GM19395 (cell line): ENCODE data around the gene ATXN7L1.

Source experiments
- ATAC-seq: cut with Tn5 transposase; IDR thresholded peaks from one replicate; pipeline ENCODE4 v1.9.1; 2021; ENCODE audit warnings: mild to moderate bottlenecking, moderate library complexity; ENCODE audit not compliant: unreplicated experiment

Gene ATXN7L1

DNA sequence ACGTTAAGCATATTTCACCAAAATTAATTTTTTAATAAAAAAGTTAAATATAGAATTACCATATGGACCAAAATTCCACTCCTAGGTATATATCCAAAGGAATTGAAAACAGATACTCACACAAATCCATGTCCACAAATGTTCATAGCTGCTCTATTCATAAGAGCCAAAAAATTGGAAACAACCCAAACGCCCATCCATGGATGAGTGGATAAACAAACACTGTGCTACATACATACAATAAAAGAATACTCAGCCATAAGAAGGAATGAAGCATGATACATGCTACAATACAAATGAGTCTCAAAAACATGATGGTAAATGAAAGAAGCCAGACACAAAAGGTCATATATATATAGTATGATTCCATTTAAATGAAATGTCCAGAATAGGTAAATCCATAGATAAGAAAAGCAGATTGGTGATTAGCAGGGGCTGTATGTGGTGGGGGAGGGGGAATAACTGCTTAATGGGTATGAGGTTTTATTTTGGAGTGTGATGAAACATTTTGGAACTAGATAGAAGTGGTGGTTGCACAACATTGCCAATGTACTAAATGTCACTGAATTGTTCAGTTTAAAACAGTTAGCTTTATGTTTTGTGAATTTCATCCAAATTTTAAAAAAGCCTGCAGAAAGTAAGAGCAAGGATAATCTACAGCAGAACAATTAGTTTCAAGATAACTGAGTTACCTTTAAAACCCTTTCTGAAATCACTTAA lies 193.9 kb downstream of the ATXN7L1 start:
- no peak for ATAC-seq

DNA sequence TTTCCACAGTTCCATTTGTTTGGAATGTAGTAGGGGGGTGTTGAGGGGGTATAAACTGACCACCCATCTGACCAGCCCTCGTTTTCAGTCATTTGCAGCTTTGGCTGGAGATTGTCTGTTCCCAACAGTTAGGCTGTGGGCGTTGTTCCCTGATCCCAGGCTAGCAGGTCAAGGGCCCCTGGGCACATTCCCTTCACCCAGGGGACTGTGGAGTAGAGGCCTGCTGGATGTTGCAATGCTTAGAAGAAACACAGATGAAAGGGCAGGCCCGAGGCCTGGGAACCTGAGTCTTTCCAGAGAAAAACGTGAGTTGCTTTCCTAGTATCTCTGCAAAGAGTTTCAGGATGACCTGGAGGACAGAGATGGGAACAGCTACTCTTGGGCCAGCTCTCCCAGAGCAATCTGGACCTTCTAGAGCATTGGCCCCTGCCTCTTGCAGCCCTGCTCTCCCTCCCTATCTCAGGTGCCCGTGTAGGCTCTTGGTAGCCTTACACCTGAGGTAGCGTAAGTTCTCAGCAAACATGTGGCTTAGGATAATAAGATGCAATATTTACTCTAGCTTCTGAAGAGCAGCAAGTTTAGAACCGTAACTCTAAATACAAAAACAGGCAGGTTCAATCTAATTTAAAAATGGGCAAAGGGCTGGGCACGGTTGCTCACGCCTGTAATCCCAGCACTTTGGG lies 195.8 kb downstream of the ATXN7L1 start:
- no peak for ATAC-seq

DNA sequence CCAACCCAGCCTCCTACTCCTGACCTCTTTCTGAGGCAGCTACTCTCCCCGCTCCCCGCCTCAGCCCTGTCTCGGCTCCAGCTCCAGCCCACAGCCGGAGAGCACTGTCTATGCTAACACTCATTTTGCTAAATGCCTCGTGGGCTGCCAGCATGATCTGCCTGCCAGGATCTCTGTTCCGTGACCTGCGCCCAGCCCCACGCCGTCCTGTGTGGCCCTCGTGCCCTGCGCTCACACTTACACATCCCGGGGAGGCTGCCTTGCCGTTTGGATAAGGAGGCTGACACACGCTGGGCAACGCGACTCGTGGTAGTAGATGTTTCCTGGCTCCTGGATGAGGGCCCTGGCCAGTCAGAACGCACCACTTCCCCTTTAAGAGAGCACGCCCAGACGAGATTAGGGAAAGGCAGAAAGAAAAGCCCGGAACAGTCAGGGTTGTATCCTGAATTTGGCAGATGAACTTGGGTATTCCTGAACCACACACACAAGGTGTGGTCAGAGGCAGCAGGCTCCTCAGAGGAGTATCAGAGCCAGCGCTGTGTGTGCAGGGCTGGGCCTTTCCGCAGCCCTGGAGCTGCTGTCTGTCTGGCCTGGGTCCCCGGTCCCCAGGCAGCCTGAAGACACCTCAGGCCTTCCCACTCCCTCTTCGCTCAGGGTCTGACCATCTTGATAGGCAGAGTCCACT lies 197.4 kb downstream of the ATXN7L1 start:
- peak; percentile 61 for ATAC-seq

DNA sequence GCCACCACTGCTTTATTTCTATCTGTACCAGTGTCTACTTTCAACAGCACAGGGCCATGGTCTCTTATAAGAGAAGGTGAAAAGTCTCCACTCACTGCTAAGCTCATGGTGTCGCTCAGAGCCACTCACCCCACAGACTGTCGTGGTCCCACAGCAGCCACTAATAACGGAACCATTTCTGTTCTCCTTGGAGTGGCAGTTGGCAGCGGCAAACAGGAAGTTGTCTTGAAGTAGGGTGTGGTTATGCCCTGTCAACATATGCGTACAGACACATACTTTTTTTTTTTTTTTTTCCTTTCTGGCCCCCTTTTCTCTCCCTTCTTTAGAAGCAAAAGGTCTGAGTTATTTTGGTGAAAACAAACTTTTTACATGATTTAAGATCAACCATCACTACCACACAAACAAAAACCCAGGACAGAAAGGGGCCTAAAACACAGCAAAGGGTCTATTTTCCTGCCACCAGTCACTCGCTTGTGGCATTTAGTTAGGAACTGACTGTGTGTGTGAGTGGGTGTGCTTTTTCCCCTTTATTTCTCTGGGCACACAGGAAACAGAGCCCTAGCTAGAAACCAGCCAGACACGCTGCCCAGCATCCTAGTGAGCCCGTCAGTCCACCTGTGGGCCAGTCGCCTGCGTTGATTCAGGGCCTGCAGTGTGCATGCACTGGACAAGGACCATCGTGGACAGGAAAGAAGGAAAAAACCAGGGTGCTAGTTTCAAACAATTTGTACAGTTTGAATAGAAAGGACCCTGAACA lies 198.4 kb downstream of the ATXN7L1 start:
- ATAC-seq = no peak

DNA sequence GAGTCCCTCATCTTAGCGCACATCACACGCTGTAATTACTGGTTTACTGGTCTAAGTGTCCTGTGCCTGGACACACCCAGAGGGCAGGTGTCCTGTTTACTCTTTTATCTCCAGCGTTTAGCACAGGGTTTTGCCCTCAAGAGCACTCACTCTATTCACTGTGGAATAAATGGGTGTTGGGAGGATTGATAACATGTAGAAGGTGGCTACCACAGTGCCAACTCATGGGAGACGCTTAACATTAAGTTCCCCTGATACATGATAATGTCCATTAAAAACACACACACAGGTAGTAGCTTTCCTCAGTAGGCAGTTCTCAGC lies 199.0 kb downstream of the ATXN7L1 start:
- no peak for ATAC-seq

DNA sequence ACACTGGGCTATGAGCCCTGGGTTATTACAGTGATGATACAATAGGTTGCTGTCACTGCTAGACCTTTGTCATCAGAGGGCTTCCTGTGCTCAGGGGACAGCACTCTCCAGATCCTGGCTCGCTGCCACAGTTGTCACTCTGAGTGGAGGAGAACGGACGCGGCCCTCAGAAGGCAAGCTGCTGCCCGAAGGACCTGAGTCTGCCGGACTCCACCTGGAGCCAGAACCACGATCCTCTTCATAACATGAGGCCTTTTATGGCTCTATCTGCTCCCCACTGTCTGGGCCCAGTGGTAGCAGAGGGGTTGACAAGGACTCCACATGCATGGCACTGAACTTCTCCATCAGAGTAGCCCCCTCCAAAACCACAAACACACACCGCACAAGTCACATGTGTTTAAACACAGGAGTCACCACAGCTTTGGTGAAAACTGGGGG lies 200.4 kb downstream of the ATXN7L1 start:
- no peak for ATAC-seq

DNA sequence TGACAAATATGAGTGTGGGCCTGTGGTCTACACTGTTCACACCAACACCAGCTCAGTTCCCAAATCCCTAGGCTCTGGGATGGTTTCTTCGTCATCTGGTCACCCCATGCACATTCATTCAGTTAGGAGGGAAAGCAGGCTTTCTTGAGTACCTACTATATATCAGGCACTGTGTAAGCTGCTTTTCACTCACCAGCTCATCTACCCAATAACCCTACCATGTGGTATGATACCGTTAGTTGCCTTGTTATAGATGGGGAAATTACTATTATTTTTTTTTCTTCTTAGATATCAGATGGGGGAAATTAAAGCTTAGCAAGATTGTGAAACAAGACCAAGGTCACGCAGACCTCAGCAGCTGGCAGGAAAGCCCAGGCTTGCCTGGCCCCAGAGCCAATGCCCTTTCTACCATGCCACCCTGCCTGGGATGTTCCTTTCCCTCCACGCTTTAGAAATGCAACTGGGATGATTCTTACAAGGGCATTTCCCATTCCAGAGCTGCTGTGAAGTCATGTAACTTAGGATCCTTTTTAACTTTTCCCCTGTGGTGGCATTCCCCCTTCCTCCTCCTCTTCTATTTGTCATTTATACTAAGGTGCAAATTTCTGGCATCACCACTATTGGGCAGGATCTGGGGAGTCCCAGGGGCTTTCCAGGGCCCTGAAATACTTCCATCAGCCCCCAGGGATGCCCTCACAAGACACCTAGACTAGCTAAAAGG lies 202.0 kb downstream of the ATXN7L1 start:
- ATAC-seq = no peak

DNA sequence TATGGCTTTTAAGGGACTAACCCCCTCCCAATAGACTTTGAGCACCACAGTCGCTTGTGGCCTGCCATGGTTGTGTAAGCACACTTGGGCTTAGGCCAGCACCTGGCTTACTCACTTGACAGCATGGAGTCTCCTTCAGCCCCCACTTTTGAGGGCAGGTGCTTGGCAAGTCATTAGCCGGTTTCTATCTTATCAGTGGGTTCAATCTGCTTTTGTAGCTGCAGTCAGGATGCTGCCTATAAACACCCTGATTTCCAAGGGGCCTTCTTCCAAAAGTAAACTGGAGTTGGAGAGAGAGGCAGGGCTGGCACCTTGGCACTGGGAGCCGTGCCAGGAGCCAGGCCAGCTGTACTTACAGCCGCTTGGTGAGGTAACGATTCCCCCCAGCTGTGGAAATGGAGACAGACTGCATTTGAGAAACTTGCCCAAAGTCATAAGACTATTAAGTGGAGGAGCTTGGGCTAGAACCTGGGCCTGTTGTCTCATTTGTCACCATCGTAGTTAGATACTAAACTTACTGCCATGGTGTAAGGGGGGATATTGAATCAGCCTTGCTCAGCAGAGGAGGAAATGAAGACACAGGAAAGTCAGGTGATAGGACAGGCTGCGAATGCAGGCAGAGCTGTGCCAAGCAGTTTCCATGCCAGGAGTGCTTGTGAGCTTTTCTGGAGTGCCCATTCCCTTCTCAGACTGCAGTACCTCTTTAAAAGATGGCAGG lies 202.9 kb downstream of the ATXN7L1 start:
- ATAC-seq = no peak

DNA sequence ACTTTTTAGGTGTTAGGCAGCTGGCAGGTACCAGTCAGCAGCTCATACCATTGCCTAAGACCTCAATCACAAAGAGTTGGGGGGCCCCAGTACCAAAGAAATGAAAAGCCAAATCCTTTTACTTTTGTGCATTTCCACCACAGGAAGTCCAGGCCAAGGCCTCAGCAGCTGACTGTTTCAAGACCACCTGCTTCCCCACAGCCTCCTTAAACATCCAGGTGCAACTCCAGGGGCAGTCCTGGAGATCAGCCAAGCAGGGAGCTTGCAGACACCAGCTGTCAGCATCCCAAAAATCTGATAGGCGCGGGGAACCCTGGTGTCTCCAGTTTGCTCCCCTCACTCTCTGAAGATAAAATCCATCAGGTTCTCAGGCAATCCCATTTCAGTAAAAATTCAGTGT lies 203.6 kb downstream of the ATXN7L1 start:
- ATAC-seq = no peak

DNA sequence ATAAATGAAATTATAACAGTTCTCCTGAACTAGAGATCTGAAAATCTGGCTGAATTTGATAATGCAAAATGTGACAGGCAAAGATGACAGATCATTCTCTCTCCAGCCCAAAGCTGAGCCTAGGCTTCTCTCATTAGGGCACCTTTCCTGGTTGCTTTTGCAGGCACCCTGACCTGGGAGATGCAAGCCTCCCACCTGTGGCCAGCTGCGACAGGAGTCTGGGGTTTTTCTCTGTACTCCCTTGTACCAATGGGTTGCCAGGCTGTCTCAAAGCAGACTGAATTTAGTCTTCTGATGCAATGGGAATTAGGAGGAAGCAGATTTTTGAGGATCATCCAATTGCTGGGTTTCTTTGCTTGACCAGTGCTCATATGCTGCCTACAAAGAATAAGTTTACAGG lies 210.1 kb downstream of the ATXN7L1 start:
- no peak for ATAC-seq

DNA sequence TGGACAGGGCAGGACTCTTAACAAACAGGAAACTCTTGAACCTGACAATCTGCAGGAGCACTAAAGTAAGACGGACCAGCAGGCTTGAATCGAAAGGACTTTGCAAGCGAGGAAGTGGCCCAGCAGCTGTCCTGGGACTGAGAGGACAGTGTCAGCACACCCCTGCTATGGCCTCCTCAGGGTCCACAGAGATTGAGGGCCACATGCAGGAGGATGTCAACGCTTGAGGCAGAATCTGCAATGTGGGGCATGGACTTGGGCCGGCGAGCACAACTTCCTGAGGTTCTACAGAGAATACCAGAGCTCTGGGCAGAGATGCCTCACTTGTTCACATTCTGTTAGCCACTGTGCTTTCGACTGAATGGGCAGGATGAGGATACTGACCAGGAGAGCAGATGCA lies 210.7 kb downstream of the ATXN7L1 start:
- no peak for ATAC-seq

DNA sequence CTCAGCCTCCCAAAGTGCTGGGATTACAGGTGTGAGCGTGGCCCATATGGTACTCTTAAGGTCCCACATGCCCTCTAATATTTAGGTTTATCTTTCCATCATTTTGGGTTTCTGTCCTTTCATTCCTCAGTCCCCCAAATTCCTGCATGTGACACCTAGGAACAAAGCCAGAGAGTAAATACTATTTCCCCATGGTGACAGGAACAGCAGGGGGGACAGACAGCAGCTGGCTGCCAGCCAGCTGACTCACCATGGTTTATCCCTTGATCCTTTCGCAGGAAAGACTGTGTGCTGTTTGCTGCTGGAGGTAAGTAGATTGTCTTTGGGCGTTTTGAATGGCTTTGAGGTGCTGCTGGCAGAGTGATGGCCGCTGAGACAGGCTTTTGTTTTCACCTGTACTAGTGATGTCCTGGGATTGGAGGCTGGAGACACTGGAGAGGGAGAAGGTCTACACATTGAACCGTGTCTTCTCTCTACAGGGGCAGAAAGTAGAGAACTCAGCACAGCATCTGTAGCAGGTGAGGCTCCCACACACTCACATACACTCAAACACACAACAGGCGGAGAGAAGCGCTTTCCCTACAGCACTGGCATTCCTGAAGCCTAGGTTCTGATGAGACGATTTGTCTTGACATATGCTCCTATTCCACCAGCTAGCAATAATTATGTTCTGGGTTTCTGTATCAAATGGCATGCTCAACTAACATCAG lies 211.4 kb downstream of the ATXN7L1 start:
- ATAC-seq = no peak

DNA sequence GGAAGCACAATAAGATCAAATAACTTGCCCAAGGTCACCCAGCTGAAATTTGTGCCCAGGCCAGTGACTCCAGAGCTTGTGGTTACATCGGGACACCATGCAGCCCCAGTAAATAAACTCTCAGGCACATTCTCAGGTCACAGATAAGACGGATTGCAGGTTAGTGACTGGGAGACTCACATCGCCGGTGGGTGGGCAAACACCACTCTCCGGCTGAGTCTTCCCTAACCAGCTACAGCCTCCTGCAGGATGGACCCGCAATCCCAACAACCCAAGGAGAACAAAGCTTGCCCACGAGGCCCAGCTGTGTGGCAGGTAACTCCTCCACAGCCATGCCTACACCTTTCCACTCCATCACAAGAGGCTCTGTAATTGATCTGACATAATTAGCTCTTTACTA lies 213.4 kb downstream of the ATXN7L1 start:
- ATAC-seq = no peak

DNA sequence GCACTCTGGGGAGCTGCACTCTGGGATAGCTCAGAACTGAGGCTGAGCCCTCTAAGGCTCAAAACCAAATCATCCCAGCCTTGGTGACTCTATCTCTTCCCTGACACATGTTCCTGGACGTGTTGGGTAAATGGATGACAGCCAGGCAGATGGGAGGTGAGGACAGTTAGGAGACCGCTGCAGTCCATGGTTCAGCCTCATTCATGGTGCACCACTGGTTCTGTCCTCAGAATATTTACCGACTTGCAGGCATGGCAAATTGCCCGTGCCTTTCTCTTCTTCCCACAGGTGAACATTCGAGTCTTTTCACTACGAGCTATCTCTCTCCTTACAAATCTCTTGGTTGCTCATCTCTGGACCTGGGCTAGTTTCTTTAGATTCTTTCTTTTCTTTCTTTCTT lies 214.8 kb downstream of the ATXN7L1 start:
- ATAC-seq = no peak

DNA sequence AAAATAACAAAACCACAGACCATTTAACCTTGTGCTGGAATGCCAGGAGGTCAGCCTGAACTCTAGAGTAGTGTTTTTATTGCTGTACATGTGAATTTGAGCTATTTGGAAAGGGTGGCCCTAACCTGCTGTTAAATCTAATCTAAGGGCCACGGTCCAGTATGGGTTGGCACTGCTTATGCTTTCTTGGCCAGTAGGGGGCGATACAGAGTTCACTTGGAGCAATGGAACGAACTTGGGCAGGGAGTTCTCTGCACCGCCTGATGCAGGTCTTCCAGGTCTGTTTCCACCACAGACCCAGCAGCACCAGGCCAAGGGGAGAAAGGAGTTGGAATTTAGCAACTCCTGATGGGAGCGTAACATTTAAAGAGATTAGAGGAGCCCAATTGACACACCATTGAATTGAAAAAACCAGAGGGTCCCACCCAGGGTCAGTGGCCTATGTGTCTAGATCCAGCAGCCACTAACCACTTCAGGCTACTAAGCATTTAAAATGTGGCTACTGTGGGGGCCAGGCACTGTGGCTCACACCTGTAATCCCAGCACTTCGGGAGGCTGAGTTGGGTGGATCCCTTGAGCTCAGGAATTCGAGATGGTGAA lies 219.4 kb downstream of the ATXN7L1 start:
- ATAC-seq = no peak

DNA sequence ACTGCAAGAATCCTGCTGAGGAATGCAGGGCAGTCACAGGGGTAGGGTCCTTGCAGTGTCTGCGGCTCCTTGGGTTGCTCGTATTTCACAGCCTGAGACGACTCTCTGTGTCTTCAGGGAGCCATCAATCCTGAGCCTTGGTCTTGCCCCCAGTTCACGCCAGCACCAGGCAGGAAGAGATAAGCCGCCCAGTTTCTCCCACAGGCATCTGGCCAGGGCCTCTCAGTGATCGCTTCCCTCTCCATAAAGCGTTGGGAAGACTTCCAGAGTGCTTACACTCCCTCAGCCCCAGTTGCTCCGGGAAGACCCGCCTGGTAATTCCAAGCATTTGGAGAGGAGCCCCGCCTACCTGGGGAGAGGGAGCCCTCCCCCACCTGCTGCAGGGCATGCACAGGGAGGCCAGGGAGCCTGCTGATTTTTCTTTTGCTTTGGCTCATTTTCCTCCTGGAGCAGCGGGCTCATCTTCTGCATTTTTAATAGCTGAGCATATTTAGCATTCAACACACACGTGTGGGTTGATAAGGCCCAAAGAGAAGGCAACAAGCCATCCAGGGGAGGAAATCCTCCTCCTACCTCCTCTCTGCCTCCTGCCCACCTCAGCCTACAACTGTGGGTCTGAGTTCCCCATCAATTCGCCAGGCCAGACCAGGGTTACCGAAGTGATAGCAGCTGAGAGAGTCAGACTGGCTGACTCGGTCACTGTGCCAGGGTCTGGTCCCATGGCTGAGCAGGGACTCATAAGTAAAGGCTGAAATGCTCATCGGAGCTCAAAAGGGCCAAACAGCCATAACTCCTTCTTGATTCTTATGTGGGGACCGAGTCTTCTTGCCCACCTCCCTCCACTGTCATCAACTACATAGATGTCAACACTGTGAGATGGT lies 220.7 kb downstream of the ATXN7L1 start:
- ATAC-seq = no peak

DNA sequence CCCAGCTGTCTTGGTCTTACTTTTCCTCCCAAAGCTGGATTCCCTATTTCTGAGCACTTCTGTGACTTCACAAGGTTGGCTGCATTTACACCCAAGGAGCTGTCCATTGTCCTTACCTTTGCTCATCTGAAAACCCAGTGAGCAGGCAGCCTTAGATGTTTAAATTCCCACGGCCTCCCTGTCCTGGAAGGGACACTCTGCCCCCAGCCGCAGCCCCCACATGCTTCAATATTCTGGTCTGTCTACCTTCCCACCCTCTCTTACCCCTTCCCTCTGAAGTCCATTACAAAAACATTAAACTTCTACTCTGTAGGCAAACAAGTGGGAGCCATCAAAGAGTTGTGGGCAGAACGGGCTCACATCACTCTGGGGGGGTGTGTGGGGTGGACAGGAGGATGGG lies 221.3 kb downstream of the ATXN7L1 start:
- ATAC-seq = no peak

DNA sequence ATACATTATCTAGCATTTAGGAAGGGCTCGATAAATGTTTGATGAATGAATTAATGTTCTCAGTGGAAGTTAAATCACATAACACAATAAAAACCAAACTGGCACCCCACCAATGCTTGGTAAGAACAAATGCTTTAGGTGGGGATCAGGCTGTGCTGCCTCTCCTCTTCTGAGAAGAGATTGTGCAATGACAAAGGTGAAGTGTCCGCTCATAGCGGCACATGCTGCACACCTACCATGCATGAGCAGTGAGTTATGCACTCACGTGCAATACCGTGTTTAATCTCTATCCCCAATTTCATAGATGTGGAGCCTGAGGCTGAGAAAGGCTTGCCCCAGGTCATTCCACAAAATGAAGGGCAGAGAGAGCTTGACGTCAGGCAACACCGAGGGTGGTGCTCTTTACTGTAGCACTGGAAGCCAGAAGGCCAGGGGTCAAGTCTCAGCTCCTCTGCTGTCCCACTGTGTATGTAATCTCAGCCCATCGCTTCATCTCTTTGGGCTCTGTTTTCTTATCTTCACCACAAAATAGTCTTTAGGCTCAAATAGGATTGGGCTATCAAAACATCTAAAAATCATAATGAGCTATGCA lies 222.2 kb downstream of the ATXN7L1 start:
- no peak for ATAC-seq
